Naive thymus-derived CD4-positive, alpha-beta T cell (primary cell): ENCODE measurements around the gene MS4A8. TPM values are rescaled to one million over a fixed set of nuclear protein-coding genes. Genes with fewer than 3 reads are reported as not detected.

Source experiments
- ATAC-seq: fragments of 150-1000 bp; cut with Tn5 transposase; 2 replicates; pipeline ENCODE4 v1.10.0; 2021; ENCODE audit warnings: mild to moderate bottlenecking, moderate library complexity
- CTCF ChIA-PET: fragments of 350-600 bp; sonication (Branson Sonifier 250); formaldehyde crosslinking; loops from one replicate; lab custom pipeline; 2021; ENCODE audit warnings: antibody characterized with exemption; lab: Charles Lee
- POLR2A ChIA-PET: fragments of 350-600 bp; sonication (Branson Sonifier 250); formaldehyde crosslinking; loops from one replicate; lab custom pipeline; 2021; ENCODE audit warnings: antibody characterized with exemption, inconsistent platforms; lab: Charles Lee
- DNase-seq, 9 donors: peaks; one replicate each; pipeline versions ENCODE4 v3.0.0 to v3.0.0-alpha.2; 2020 to 2022; ENCODE audit warnings: mixed read lengths in 1 of 9
- H3K27ac ChIP-seq: one replicate; pipeline ENCODE4 v1.7.0; 2013; ENCODE audit warnings: mild to moderate bottlenecking, low read depth, low read length, moderate library complexity
- H3K27me3 ChIP-seq, 2 donors: one replicate each; pipeline ENCODE4 v1.7.0; 2013; ENCODE audit warnings: low read length in 2 of 2, mild to moderate bottlenecking in 2 of 2, moderate library complexity in 2 of 2; ENCODE audit not compliant: control insufficient read depth in 2 of 2, insufficient read depth in 2 of 2
- H3K36me3 ChIP-seq, 3 experiments: 1 replicate in 2 of 3; 2 replicates in 1 of 3; pipeline ENCODE4 v1.7.0; 2013; ENCODE audit warnings: low read length in 3 of 3, mild to moderate bottlenecking in 3 of 3, moderate library complexity in 1 of 3; ENCODE audit not compliant: insufficient read depth in 3 of 3, control insufficient read depth in 2 of 3
- H3K4me1 ChIP-seq, 2 donors: one replicate each; pipeline ENCODE4 v1.7.0; 2013; ENCODE audit warnings: low read length in 2 of 2, mild to moderate bottlenecking in 2 of 2, moderate library complexity in 1 of 2; ENCODE audit not compliant: control insufficient read depth in 2 of 2, insufficient read depth in 2 of 2
- H3K4me3 ChIP-seq: 2 replicates; pipeline ENCODE4 v1.7.0; 2013; ENCODE audit warnings: mild to moderate bottlenecking, low read length
- H3K9me3 ChIP-seq, 3 experiments: 1 replicate in 2 of 3; 2 replicates in 1 of 3; pipeline ENCODE4 v1.7.0; 2013; ENCODE audit warnings: low read length in 3 of 3; ENCODE audit not compliant: control insufficient read depth in 2 of 3
- H3K27ac Mint-ChIP-seq, 9 donors: one replicate each; pipeline ENCODE4 v1.8.0; 2020 to 2022; ENCODE audit warnings: mixed read lengths in 9 of 9, mild to moderate bottlenecking in 8 of 9, moderate library complexity in 5 of 9, inconsistent platforms in 2 of 9
- H3K27me3 Mint-ChIP-seq, 5 donors: one replicate each; pipeline ENCODE4 v1.8.0; 2021 to 2022; ENCODE audit warnings: mixed read lengths in 5 of 5, mild to moderate bottlenecking in 1 of 5
- H3K36me3 Mint-ChIP-seq, 5 donors: one replicate each; pipeline ENCODE4 v1.8.0; 2020 to 2022; ENCODE audit warnings: mixed read lengths in 5 of 5, mild to moderate bottlenecking in 3 of 5, inconsistent platforms in 1 of 5
- H3K4me1 Mint-ChIP-seq, 7 donors: one replicate each; pipeline ENCODE4 v1.8.0; 2020 to 2022; ENCODE audit warnings: mixed read lengths in 7 of 7, mild to moderate bottlenecking in 3 of 7, inconsistent platforms in 1 of 7
- H3K4me3 Mint-ChIP-seq, 10 donors: one replicate each; pipeline ENCODE4 v1.8.0; 2020 to 2022; ENCODE audit warnings: mild to moderate bottlenecking in 10 of 10, mixed read lengths in 10 of 10, moderate library complexity in 6 of 10, inconsistent platforms in 2 of 10
- H3K9me3 Mint-ChIP-seq, 11 donors: one replicate each; pipeline ENCODE4 v1.8.0; 2020 to 2022; ENCODE audit warnings: mixed read lengths in 11 of 11, mild to moderate bottlenecking in 4 of 11, inconsistent platforms in 1 of 11, moderate library complexity in 1 of 11
- intact Hi-C, 2 donors: fragments of 100-400 bp; cut with micrococcal nuclease; formaldehyde crosslinking; loops; one replicate each; pipeline ENCODE4 v1.15.1; 2023
- polyA plus RNA-seq, 2 donors: library from polyadenylated mRNA; unstranded; fragments of 300-500 nt; fragmentation: Illumina TruSeq; gene quantifications; one replicate each; pipeline ENCODE4 v1.2.3, GENCODE V29; 2021
- total RNA-seq, 6 experiments: library from RNA in 5 of 6; stranded (reverse) in 5 of 6; gene quantifications; 1 replicate in 5 of 6; 2 replicates in 1 of 6; pipeline ENCODE4 v1.2.3 and lab custom pipeline; 2021 to 2026

Gene MS4A8
- total and polyA plus RNA-seq, 7 experiments from 2014 or later: not detected

DNA sequence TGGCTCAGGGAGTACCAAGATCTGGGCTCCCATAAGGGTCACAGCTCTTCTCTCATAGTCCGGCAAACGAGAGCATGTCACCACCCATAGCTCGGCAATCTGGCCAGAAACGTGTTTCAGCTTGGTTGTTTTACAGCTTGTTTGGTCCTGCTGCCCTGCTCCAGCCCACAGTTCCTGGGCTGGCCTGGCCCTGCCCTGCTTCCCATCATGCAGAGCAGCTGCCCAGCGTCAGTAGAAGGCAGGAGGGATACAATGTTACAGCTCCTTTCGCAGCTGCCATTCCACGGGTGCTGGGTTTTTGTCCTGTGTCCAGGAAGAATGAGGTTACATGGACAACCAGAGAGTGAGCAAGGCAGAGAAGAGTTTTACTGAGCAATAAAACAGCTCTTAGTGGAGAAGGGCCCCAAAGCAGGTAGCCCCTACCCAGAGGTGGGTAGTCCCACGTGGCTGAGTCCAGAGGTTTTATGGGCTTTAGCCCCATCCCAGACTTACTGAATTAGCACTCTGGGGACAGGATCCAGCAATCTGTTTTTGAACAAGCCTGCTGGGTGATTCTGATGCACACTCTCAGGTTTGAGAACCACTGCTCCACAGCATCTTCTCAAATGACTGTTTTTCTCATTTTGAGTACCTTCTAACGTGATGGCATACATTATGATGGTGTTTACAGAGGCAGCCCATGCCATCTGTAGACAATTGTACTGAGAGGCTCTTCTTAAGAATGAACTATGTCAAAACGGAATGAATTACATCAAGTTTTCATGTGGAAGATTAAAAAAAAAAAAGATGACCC, 19.3 kb downstream of the MS4A8 start:
- H3K9me3 Mint-ChIP-seq: peaks cover 0 to 9% (median 0%) of the 10 kb centered on the region in 11 donors
- H3K27ac ChIP-seq: no peak overlapping the region
- H3K27ac Mint-ChIP-seq: no peak overlapping the region
- H3K36me3 ChIP-seq: no peaks in the 10 kb centered on the region
- H3K36me3 Mint-ChIP-seq: peaks cover 0 to 4% (median 0%) of the 10 kb centered on the region in 5 donors
- H3K4me3 ChIP-seq: no peak overlapping the region
- DNase-seq: no peak
- ChIA-PET POLR2A (no interaction called here), CTCF (no interaction called here)
- H3K27me3 ChIP-seq: no peaks in the 10 kb centered on the region
- no peak overlapping the region for H3K4me3 Mint-ChIP-seq
- intact Hi-C loops: no loop called here
- H3K27me3 Mint-ChIP-seq: peaks cover 4 to 54% (median 33%) of the 10 kb centered on the region in 5 donors
- H3K4me1 ChIP-seq: no peaks in the 10 kb centered on the region
- H3K9me3 ChIP-seq: no peaks in the 10 kb centered on the region
- no peaks in the 10 kb centered on the region for H3K4me1 Mint-ChIP-seq
- ATAC-seq: no peak

DNA sequence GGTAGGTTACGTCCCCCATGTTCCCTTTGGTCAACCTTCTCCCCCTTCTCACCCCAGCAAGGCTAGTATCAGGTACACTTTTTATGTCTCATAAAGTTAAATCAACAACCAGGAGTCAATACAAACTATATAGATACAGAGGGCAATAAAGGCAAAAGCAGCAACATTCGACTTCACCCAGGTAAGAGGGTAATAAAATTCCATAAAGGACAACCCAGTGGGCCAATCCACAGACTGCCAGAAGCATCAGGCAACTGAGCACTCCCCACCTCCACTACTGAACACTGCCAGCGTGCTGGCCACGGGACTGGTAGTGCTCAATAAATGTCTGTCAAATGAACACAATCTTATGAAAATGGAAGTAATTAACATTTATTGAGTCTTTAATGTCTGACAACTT, 20.0 kb downstream of the MS4A8 start:
- no peaks in the 10 kb centered on the region for H3K36me3 ChIP-seq
- H3K27ac Mint-ChIP-seq: no peak overlapping the region
- H3K4me1 ChIP-seq: no peaks in the 10 kb centered on the region
- POLR2A ChIA-PET: no interaction called here
- no peaks in the 10 kb centered on the region for H3K9me3 ChIP-seq
- no peak overlapping the region for H3K27ac ChIP-seq
- intact Hi-C loops: no loop called here
- H3K9me3 Mint-ChIP-seq: peaks cover 0 to 9% (median 0%) of the 10 kb centered on the region in 11 donors
- peaks cover 4 to 57% (median 32%) of the 10 kb centered on the region in 5 donors for H3K27me3 Mint-ChIP-seq
- peaks cover 0 to 4% (median 0%) of the 10 kb centered on the region in 5 donors for H3K36me3 Mint-ChIP-seq
- H3K4me3 Mint-ChIP-seq: no peak overlapping the region
- H3K27me3 ChIP-seq: no peaks in the 10 kb centered on the region
- H3K4me3 ChIP-seq: no peak overlapping the region
- DNase-seq (no peak), ATAC-seq (no peak)
- H3K4me1 Mint-ChIP-seq: no peaks in the 10 kb centered on the region
- CTCF ChIA-PET: no interaction called here

DNA sequence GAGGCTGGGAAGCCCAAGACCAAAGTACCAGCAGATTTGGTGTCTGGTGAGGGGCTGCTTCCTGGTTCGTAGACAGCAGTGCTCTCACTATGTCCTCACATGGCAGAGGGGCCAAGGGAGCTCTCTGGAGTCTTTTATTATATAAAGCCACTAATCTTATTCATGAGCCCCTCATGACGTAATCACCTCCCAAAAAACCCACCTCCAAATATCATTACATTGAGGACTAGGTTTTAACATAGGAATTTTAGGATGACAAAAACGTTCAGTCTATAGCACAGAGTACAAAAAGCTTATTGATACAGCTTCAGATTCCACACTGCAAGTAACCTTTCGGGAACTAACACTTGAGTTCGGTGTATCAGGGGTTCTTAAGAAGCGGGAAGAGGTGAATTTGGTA, 21.0 kb downstream of the MS4A8 start:
- H3K4me3 Mint-ChIP-seq: no peak overlapping the region
- peaks cover 4 to 52% (median 24%) of the 10 kb centered on the region in 5 donors for H3K27me3 Mint-ChIP-seq
- no peaks in the 10 kb centered on the region for H3K4me1 Mint-ChIP-seq
- no peaks in the 10 kb centered on the region for H3K4me1 ChIP-seq
- no peaks in the 10 kb centered on the region for H3K27me3 ChIP-seq
- ATAC-seq (no peak), DNase-seq (no peak)
- intact Hi-C loops: no loop called here
- H3K9me3 Mint-ChIP-seq: peaks cover 0 to 9% (median 0%) of the 10 kb centered on the region in 11 donors
- H3K4me3 ChIP-seq: no peak overlapping the region
- H3K9me3 ChIP-seq: no peaks in the 10 kb centered on the region
- ChIA-PET POLR2A (no interaction called here), CTCF (no interaction called here)
- no peaks in the 10 kb centered on the region for H3K36me3 ChIP-seq
- H3K27ac Mint-ChIP-seq: no peak overlapping the region
- H3K27ac ChIP-seq: no peak overlapping the region
- peaks cover 0 to 4% (median 0%) of the 10 kb centered on the region in 5 donors for H3K36me3 Mint-ChIP-seq

DNA sequence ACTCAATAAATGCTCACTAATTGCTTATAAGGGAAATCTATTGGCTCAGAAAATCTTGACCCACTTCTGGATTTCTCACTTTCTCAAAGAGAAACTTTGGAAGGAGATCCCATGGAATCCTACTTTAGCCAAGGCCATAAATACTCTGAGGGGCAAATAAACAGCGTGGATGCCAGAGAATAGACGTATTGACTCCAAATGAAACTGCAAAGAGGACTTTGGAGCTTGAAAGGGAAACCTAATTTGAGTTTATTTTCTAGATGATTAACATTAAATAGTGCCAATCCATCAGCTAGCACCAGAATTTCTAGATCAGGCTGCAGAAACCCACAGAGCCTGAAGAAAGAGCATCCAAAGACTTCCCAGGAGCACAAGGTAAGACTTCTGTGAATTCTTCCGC, 25.0 kb downstream of the MS4A8 start, which contains the start of gene MS4A18:
MS4A18 (plus strand) TSS at position 301 of the 400 bp plus-strand sequence.
- H3K36me3 Mint-ChIP-seq: no peaks in the 10 kb centered on the region
- ChIA-PET POLR2A (no interaction called here), CTCF (no interaction called here)
- H3K36me3 ChIP-seq: no peaks in the 10 kb centered on the region
- no peaks in the 10 kb centered on the region for H3K4me1 ChIP-seq
- H3K27ac ChIP-seq: no peak within 1 kb of the TSS
- intact Hi-C loops: no loop called here
- H3K4me1 Mint-ChIP-seq: no peaks in the 10 kb centered on the region
- H3K4me3 ChIP-seq: no peak within 1 kb of the TSS
- DNase-seq (no peak), ATAC-seq (no peak)
- H3K9me3 Mint-ChIP-seq: no peaks in the 10 kb centered on the region
- no peaks in the 10 kb centered on the region for H3K9me3 ChIP-seq
- H3K27ac Mint-ChIP-seq: peak within 1 kb of the TSS in 1 of 9 donors; percentile 60
- peaks cover 7 to 44% (median 33%) of the 10 kb centered on the region in 5 donors for H3K27me3 Mint-ChIP-seq
- no peak within 1 kb of the TSS for H3K4me3 Mint-ChIP-seq
- no peaks in the 10 kb centered on the region for H3K27me3 ChIP-seq

DNA sequence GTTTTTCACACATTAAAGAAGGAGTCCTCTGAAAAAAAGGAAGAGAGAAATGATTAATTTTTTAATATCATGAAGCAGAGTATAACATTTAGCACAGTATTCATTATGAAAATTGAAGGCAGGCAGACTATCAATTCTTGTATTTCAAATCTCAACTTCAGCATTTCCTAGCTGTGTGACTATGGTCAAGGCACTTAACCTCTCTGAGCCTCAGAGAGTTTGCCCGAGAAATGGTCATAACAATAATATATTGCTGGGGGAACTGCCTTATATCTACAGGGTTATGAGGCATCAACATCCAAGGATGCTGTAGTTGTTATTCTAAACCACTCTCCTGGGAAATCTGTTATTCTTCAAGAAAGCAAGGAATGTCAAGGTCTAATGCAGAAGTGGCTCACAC, 26.2 kb downstream of the MS4A8 start:
- peaks cover 7 to 45% (median 28%) of the 10 kb centered on the region in 5 donors for H3K27me3 Mint-ChIP-seq
- ChIA-PET CTCF (no interaction called here), POLR2A (no interaction called here)
- intact Hi-C loops: no loop called here
- Histone ChIP-seq H3K27ac (no peak overlapping the region), H3K9me3 (no peaks in the 10 kb centered on the region), H3K27me3 (no peaks in the 10 kb centered on the region), H3K36me3 (no peaks in the 10 kb centered on the region), H3K4me1 (no peaks in the 10 kb centered on the region), H3K4me3 (no peak overlapping the region)
- H3K27ac Mint-ChIP-seq: no peak overlapping the region
- DNase-seq (no peak), ATAC-seq (no peak)
- H3K36me3 Mint-ChIP-seq: no peaks in the 10 kb centered on the region
- H3K9me3 Mint-ChIP-seq: no peaks in the 10 kb centered on the region
- no peaks in the 10 kb centered on the region for H3K4me1 Mint-ChIP-seq
- no peak overlapping the region for H3K4me3 Mint-ChIP-seq

DNA sequence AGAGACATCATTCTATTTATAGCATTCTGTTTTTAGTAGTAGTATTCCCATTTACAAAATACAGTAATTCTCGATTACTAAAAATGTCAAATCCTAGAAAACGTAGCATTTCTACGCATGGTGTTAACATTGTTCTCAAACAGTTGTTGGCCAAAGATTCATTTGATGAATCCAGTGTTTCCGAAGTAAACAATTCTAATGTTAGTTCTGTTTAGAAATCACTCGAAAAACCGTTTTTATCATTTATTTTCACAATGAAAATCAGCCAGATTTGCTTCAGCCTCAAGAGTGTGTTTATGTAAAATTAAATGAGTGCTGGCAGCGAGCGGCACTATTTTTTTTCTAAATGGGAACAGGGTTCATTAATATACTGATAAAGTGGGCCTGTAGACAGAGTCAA, 32.2 kb downstream of the MS4A8 start:
- ChIA-PET POLR2A (no interaction called here), CTCF (no interaction called here)
- H3K9me3 ChIP-seq: no peaks in the 10 kb centered on the region
- Mint-ChIP-seq H3K4me1 (no peaks in the 10 kb centered on the region), H3K36me3 (no peaks in the 10 kb centered on the region), H3K4me3 (no peak overlapping the region), H3K9me3 (no peaks in the 10 kb centered on the region), H3K27ac (no peak overlapping the region), H3K27me3 (peaks cover 11 to 38% (median 23%) of the 10 kb centered on the region in 5 donors)
- H3K4me3 ChIP-seq: no peak overlapping the region
- no peaks in the 10 kb centered on the region for H3K27me3 ChIP-seq
- H3K4me1 ChIP-seq: no peaks in the 10 kb centered on the region
- ATAC-seq (no peak), DNase-seq (no peak)
- no peaks in the 10 kb centered on the region for H3K36me3 ChIP-seq
- H3K27ac ChIP-seq: no peak overlapping the region
- intact Hi-C loops: no loop called here

DNA sequence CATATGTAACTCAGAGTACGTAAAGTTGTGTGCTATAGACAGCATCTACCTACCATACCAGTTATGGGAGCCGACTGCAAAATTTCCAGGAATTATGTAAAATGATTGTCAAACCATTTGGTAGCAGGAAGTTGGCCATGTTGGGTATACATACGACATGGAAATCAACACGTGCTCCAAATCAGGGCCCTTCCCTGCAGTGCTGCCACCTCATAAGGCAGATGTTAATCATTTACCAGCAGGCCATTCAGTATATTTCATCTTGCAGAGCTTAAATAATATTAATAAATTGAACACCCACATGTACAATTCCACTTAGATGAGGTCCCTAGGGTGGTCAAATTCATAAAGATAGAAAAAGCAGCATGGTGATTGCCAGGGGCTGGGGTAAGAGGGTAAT, 34.9 kb downstream of the MS4A8 start:
- Mint-ChIP-seq H3K27me3 (peaks cover 5 to 35% (median 20%) of the 10 kb centered on the region in 5 donors), H3K9me3 (no peaks in the 10 kb centered on the region), H3K36me3 (no peaks in the 10 kb centered on the region), H3K4me3 (no peak overlapping the region), H3K27ac (no peak overlapping the region), H3K4me1 (no peaks in the 10 kb centered on the region)
- H3K4me1 ChIP-seq: no peaks in the 10 kb centered on the region
- intact Hi-C loops: no loop called here
- no peak for ATAC-seq
- H3K27me3 ChIP-seq: no peaks in the 10 kb centered on the region
- CTCF ChIA-PET: no interaction called here
- no peaks in the 10 kb centered on the region for H3K9me3 ChIP-seq
- DNase-seq: no peak
- no peak overlapping the region for H3K27ac ChIP-seq
- POLR2A ChIA-PET: no interaction called here
- no peak overlapping the region for H3K4me3 ChIP-seq
- H3K36me3 ChIP-seq: no peaks in the 10 kb centered on the region
